Measurements from ENCODE around the gene CALR. TPM values are rescaled to one million over a fixed set of nuclear protein-coding genes. Genes with fewer than 3 reads are reported as not detected.
A peak's percentile ranks its signal among the peaks of the same experiment; 100 is the strongest.
"Not testable (repeated sequence)": the region's sequence is repeated elsewhere in the genome, so short reads cannot be mapped to it uniquely, and the experiment has no call there.

The CALR gene
- total RNA-seq, 1 experiment from 2014 or later = 1,274 TPM

- DNase-seq (ENCODE audit: low read depth, low spot score) = no peak
- in situ Hi-C loops (cut with HindIII; ENCODE audit: low pct_unique_long_range_greater_than_20kb, low sequenced_read_pairs) = no loop called here
These were observed 27.4 kb downstream of the CALR start for GRCh38 chr19:12965812-12966135.

GRCh38 chr19:12967907-12968306, 29.5 kb downstream of the CALR start:
- no peak for DNase-seq (ENCODE audit: low read depth, low spot score)

GRCh38 chr19:12969292-12969988, 31.0 kb downstream of the CALR start, which contains the start of gene DAND5:
Gene DAND5 (plus strand): TSS chr19:12969576. CDS start chr19:12969661, 85 bp downstream.
- no peak for DNase-seq (ENCODE audit: low read depth, low spot score)
- in situ Hi-C loops (cut with HindIII; ENCODE audit: low pct_unique_long_range_greater_than_20kb, low sequenced_read_pairs) = no loop called here

More at GRCh38 chr19:12967907-12968306, 29.5 kb downstream of the CALR start:
- in situ Hi-C loops (cut with HindIII; ENCODE audit: low pct_unique_long_range_greater_than_20kb, low sequenced_read_pairs) = no loop called here

- no peak for DNase-seq (ENCODE audit: low read depth, low spot score)
- in situ Hi-C loops (cut with HindIII; ENCODE audit: low pct_unique_long_range_greater_than_20kb, low sequenced_read_pairs) = no loop called here
These were observed 31.8 kb downstream of the CALR start for GRCh38 chr19:12970070-12970820.

GRCh38 chr19:12973236-12973635, 34.8 kb downstream of the CALR start:
- DNase-seq (ENCODE audit: low read depth, low spot score) = no peak
- in situ Hi-C loops (cut with HindIII; ENCODE audit: low pct_unique_long_range_greater_than_20kb, low sequenced_read_pairs) = no loop called here

- in situ Hi-C loops (cut with HindIII; ENCODE audit: low pct_unique_long_range_greater_than_20kb, low sequenced_read_pairs) = no loop called here
- DNase-seq (ENCODE audit: low read depth, low spot score) = no peak
These were observed 36.2 kb downstream of the CALR start for GRCh38 chr19:12974301-12975220.

- no peak for DNase-seq (ENCODE audit: low read depth, low spot score)
- in situ Hi-C loops (cut with HindIII; ENCODE audit: low pct_unique_long_range_greater_than_20kb, low sequenced_read_pairs) = no loop called here
These were observed 36.9 kb downstream of the CALR start for GRCh38 chr19:12975221-12975741.

GRCh38 chr19:12976109-12976508, 37.7 kb downstream of the CALR start:
- DNase-seq (ENCODE audit: low read depth, low spot score); in situ Hi-C loops (cut with HindIII; ENCODE audit: low pct_unique_long_range_greater_than_20kb, low sequenced_read_pairs): not testable (repeated sequence)

GRCh38 chr19:12979974-12980373, 41.6 kb downstream of the CALR start:
- no peak for DNase-seq (ENCODE audit: low read depth, low spot score)
- in situ Hi-C loops (cut with HindIII; ENCODE audit: low pct_unique_long_range_greater_than_20kb, low sequenced_read_pairs) = no loop called here

GRCh38 chr19:12982648-12983047, 44.2 kb downstream of the CALR start:
- DNase-seq (ENCODE audit: low read depth, low spot score) = no peak
- in situ Hi-C loops (cut with HindIII; ENCODE audit: low pct_unique_long_range_greater_than_20kb, low sequenced_read_pairs) = no loop called here

- DNase-seq (ENCODE audit: low read depth, low spot score) = no peak
- in situ Hi-C loops (cut with HindIII; ENCODE audit: low pct_unique_long_range_greater_than_20kb, low sequenced_read_pairs) = no loop called here
These were observed 44.7 kb downstream of the CALR start for GRCh38 chr19:12983091-12983490.

GRCh38 chr19:12983542-12984142, 45.2 kb downstream of the CALR start:
- DNase-seq (ENCODE audit: low read depth, low spot score) = peak; percentile 66
- in situ Hi-C loops (cut with HindIII; ENCODE audit: low pct_unique_long_range_greater_than_20kb, low sequenced_read_pairs) = no loop called here

GRCh38 chr19:12984143-12984627, 45.8 kb downstream of the CALR start:
- no peak for DNase-seq (ENCODE audit: low read depth, low spot score)
- in situ Hi-C loops (cut with HindIII; ENCODE audit: low pct_unique_long_range_greater_than_20kb, low sequenced_read_pairs) = no loop called here

GRCh38 chr19:12984683-12985048, 46.3 kb downstream of the CALR start:
- in situ Hi-C loops (cut with HindIII; ENCODE audit: low pct_unique_long_range_greater_than_20kb, low sequenced_read_pairs) = no loop called here

GRCh38 chr19:12985049-12985776, 46.8 kb downstream of the CALR start:
- in situ Hi-C loops (cut with HindIII; ENCODE audit: low pct_unique_long_range_greater_than_20kb, low sequenced_read_pairs) = no loop called here
- no peak for DNase-seq (ENCODE audit: low read depth, low spot score)

More at GRCh38 chr19:12984683-12985048, 46.3 kb downstream of the CALR start:
- no peak for DNase-seq (ENCODE audit: low read depth, low spot score)

GRCh38 chr19:12986726-12987125, 48.3 kb downstream of the CALR start:
- in situ Hi-C loops (cut with HindIII; ENCODE audit: low pct_unique_long_range_greater_than_20kb, low sequenced_read_pairs) = no loop called here
- no peak for DNase-seq (ENCODE audit: low read depth, low spot score)

- DNase-seq (ENCODE audit: low read depth, low spot score) = no peak
- in situ Hi-C loops (cut with HindIII; ENCODE audit: low pct_unique_long_range_greater_than_20kb, low sequenced_read_pairs) = no loop called here
These were observed 48.8 kb downstream of the CALR start for GRCh38 chr19:12987190-12987589.

All from SK-MEL-5 (cell line).